ENCODE results near the gene CYTH2. TPM values are rescaled to one million over a fixed set of nuclear protein-coding genes. Genes with fewer than 3 reads are reported as not detected.

CYTH2 gene
- total and polyA plus RNA-seq, 9 of the 15 experiments (the other 6 are each of a cell fraction or from before 2014, with no cell fraction given): 1.8 to 45.2 (median 23.8) TPM

- in situ Hi-C loops (cut with MboI): no loop called here
Measured at GRCh38 chr19:48451624-48452023, 17.5 kb upstream of the CYTH2 start.

More at GRCh38 chr19:48451624-48452023, 17.5 kb upstream of the CYTH2 start:
- no TSS peak for BruUV-seq (replicated peaks)
- Histone ChIP-seq H3K27ac (ENCODE audit: extremely low read depth, low read depth, low read length) (no peak overlapping the region), H3K4me3 (no peak overlapping the region), H3K4me1 (replicated peaks in 1 of 2; ENCODE audit: control insufficient read depth in 2 of 2, insufficient read depth in 2 of 2, low read length in 2 of 2) (peaks cover 1 to 39% of the 10 kb centered on the region in 2 experiments; a peak in 3 of 5 replicates), H2AFZ (ENCODE audit: low read depth, low read length) (no peak overlapping the region), H3K79me2 (ENCODE audit: control insufficient read depth, insufficient read depth, low read length) (peaks cover 34% of the 10 kb centered on the region), H3K36me3 (ENCODE audit: control insufficient read depth, insufficient read depth, low read length) (peaks cover 98% of the 10 kb centered on the region), H3K27me3 (ENCODE audit: control insufficient read depth in 2 of 2, insufficient read depth in 2 of 2, low read length in 2 of 2) (no peaks in the 10 kb centered on the region), H3K9me1 (ENCODE audit: control insufficient read depth, insufficient read depth, low read length) (no peaks in the 10 kb centered on the region), H3K9me3 (replicated peaks; ENCODE audit: control insufficient read depth, insufficient read depth, low read depth, low read length) (no peaks in the 10 kb centered on the region), H3K9ac (ENCODE audit: insufficient read depth in 1 of 2, low read depth in 2 of 2, low read length in 2 of 2) (no peak overlapping the region), H4K20me1 (replicated peaks; ENCODE audit: control insufficient read depth, insufficient read depth, low read length) (peaks cover 9% of the 10 kb centered on the region), H3K4me2 (ENCODE audit: insufficient read depth, low read length) (no peak overlapping the region)
- no peak for TF ChIP-seq ZNF311 (CRISPR knock-in tag; IDR thresholded peaks at IDR 0.05)
- no peak for TF ChIP-seq ZNF75A (CRISPR knock-in tag; IDR thresholded peaks at IDR 0.05)
- no peak for TF ChIP-seq SREBF1 (IDR thresholded peaks at IDR 0.05; ENCODE audit: borderline replicate concordance, low read depth, low read length)
- TF ChIP-seq E2F4 (CRISPR knock-in tag; IDR thresholded peaks at IDR 0.05; ENCODE audit: low read depth): no peak
- no peak for TF ChIP-seq E2F6 (IDR thresholded peaks at IDR 0.05; ENCODE audit: borderline replicate concordance in 1 of 2, extremely low read depth in 1 of 2, insufficient read depth in 1 of 2, insufficient read length in 1 of 2, low read depth in 1 of 2, low read length in 1 of 2, poor library complexity in 1 of 2, severe bottlenecking in 1 of 2)
- TF ChIP-seq HIVEP1 (CRISPR knock-in tag; IDR thresholded peaks at IDR 0.05): no peak
- TF ChIP-seq TAF15 (IDR thresholded peaks at IDR 0.05; ENCODE audit: low read depth, low read length): no peak
- no peak for TF ChIP-seq ZNF780A (CRISPR knock-in tag; IDR thresholded peaks at IDR 0.05)
- TF ChIP-seq ZNF77 (CRISPR knock-in tag; IDR thresholded peaks at IDR 0.05): no peak
- DNase-seq (ENCODE audit: extremely low read depth in 1 of 4, low spot score in 3 of 4) (no peak), FAIRE-seq (no peak), ATAC-seq (no peak)
- intact Hi-C loops (cut with micrococcal nuclease): no loop called here
- ChIA-PET CTCF (ENCODE audit: low intra/inter-chr PET ratio) (no interaction called here), POLR2A (interaction anchor here (0.6 to 0.8 kb wide), 2 partner anchors 10 to 121 kb away, joined by 3 read pairs; no protein-coding TSS in a partner anchor)
- WGBS (ENCODE audit: insufficient coverage, low coverage, missing lambda C conversion rate): 91% methylated on average over 10 of the region's 12 CpGs

All from K562 (cell line).